CD14-positive monocyte (primary cell): ENCODE measurements around the gene NOB1. TPM values are rescaled to one million over a fixed set of nuclear protein-coding genes. Genes with fewer than 3 reads are reported as not detected.
A peak's percentile ranks its signal among the peaks of the same experiment; 100 is the strongest.

Source experiments
- DNase-seq, 3 donors: peaks; one replicate each; pipeline ENCODE4 v3.0.0-alpha.2; 2011 to 2022
- H2AFZ ChIP-seq: 2 replicates; pipeline ENCODE4 v1.6.0; 2012; ENCODE audit warnings: mild to moderate bottlenecking, low read depth, low read length, inconsistent platforms; ENCODE audit not compliant: insufficient read depth, poor library complexity, severe bottlenecking
- H3K27ac ChIP-seq, 2 donors: 1 replicate in 1 of 2; 2 replicates in 1 of 2; pipeline ENCODE4 v1.5.1; 2012 to 2013; ENCODE audit warnings: low read length in 2 of 2, control low read depth in 1 of 2, inconsistent platforms in 1 of 2, low read depth in 1 of 2, mild to moderate bottlenecking in 1 of 2
- H3K27me3 ChIP-seq, 2 donors: one replicate each; pipeline versions ENCODE4 v1.6.0 to v1.6.1; 2011 to 2013; ENCODE audit warnings: low read length in 2 of 2; ENCODE audit not compliant: control insufficient read depth in 2 of 2, insufficient read depth in 2 of 2
- H3K36me3 ChIP-seq, 2 donors: replicated peaks in 1 of 2; 1 replicate in 1 of 2; 2 replicates in 1 of 2; pipeline versions ENCODE4 v1.5.1 to v1.6.1; 2012 to 2013; ENCODE audit warnings: low read length in 2 of 2, control low read depth in 1 of 2, inconsistent platforms in 1 of 2, mild to moderate bottlenecking in 1 of 2; ENCODE audit not compliant: insufficient read depth in 2 of 2, control insufficient read depth in 1 of 2
- H3K4me1 ChIP-seq, 2 donors: 1 replicate in 1 of 2; 2 replicates in 1 of 2; pipeline versions ENCODE4 v1.5.1 to v1.6.1; 2012 to 2013; ENCODE audit warnings: low read length in 2 of 2, control low read depth in 1 of 2, inconsistent platforms in 1 of 2, mild to moderate bottlenecking in 1 of 2, moderate library complexity in 1 of 2; ENCODE audit not compliant: insufficient read depth in 2 of 2, control insufficient read depth in 1 of 2
- H3K4me2 ChIP-seq: replicated peaks from 2 replicates; pipeline ENCODE3; 2012; ENCODE audit warnings: low read length, moderate library complexity, mild to moderate bottlenecking; ENCODE audit not compliant: poor library complexity, severe bottlenecking; ENCODE audit errors: extremely low read depth
- H3K4me3 ChIP-seq, 3 experiments: fragments of 200-600 bp in 1 of 3; sonication (generic) in 1 of 3; replicated peaks in 1 of 3; 1 replicate in 2 of 3; 2 replicates in 1 of 3; pipeline ENCODE4 v1.5.1; 2011 to 2013; ENCODE audit warnings: low read length in 3 of 3, mild to moderate bottlenecking in 3 of 3, control low read depth in 2 of 3, low read depth in 2 of 3, inconsistent platforms in 1 of 3, moderate library complexity in 1 of 3
- H3K79me2 ChIP-seq: 2 replicates; pipeline ENCODE4 v1.6.0; 2012; ENCODE audit warnings: mild to moderate bottlenecking, control low read depth, inconsistent platforms, low read length, moderate library complexity; ENCODE audit not compliant: insufficient read depth
- H3K9ac ChIP-seq: 2 replicates; pipeline ENCODE4 v1.6.0; 2017; ENCODE audit warnings: low read length, mild to moderate bottlenecking; ENCODE audit not compliant: insufficient read depth, poor library complexity, severe bottlenecking
- H3K9me3 ChIP-seq, 2 donors: replicated peaks in 1 of 2; 1 replicate in 1 of 2; 2 replicates in 1 of 2; pipeline versions ENCODE4 v1.5.1 to v1.6.1; 2012 to 2013; ENCODE audit warnings: low read length in 2 of 2, control low read depth in 1 of 2; ENCODE audit not compliant: control insufficient read depth in 1 of 2, insufficient read depth in 1 of 2
- H4K20me1 ChIP-seq: 2 replicates; pipeline ENCODE4 v1.6.0; 2012; ENCODE audit warnings: mild to moderate bottlenecking, low read length, control low read depth, moderate library complexity; ENCODE audit not compliant: insufficient read depth
- H3K27ac Mint-ChIP-seq, 7 donors: one replicate each; pipeline ENCODE4 v1.8.0; 2020; ENCODE audit warnings: mild to moderate bottlenecking in 7 of 7, mixed read lengths in 7 of 7, moderate library complexity in 6 of 7, inconsistent platforms in 2 of 7
- H3K27me3 Mint-ChIP-seq, 3 donors: one replicate each; pipeline ENCODE4 v1.8.0; 2021 to 2022; ENCODE audit warnings: low read depth in 3 of 3, mild to moderate bottlenecking in 3 of 3, mixed read lengths in 3 of 3, moderate library complexity in 3 of 3, inconsistent platforms in 1 of 3
- H3K36me3 Mint-ChIP-seq, 2 donors: one replicate each; pipeline ENCODE4 v1.8.0; 2020; ENCODE audit warnings: mixed read lengths in 2 of 2, inconsistent platforms in 1 of 2, mild to moderate bottlenecking in 1 of 2
- H3K4me1 Mint-ChIP-seq: one replicate; pipeline ENCODE4 v1.8.0; 2020; ENCODE audit warnings: mild to moderate bottlenecking, mixed read lengths
- H3K4me3 Mint-ChIP-seq, 2 donors: one replicate each; pipeline ENCODE4 v1.8.0; 2020; ENCODE audit warnings: mild to moderate bottlenecking in 2 of 2, mixed read lengths in 2 of 2, moderate library complexity in 1 of 2
- H3K9me3 Mint-ChIP-seq, 7 donors: one replicate each; pipeline ENCODE4 v1.8.0; 2020 to 2022; ENCODE audit warnings: mixed read lengths in 7 of 7, mild to moderate bottlenecking in 6 of 7, moderate library complexity in 6 of 7, inconsistent platforms in 2 of 7
- CTCF ChIP-seq: fragments of 200-600 bp; IDR thresholded peaks from one replicate; pipeline ENCODE4 v1.8.0; 2022; ENCODE audit warnings: antibody characterized with exemption, mild to moderate bottlenecking
- WGBS: methylation state at CpG from one replicate; pipeline ENCODE4 v1.1.5; 2013; ENCODE audit warnings: missing lambda C conversion rate; ENCODE audit not compliant: insufficient coverage; 5-methylcytosine and 5-hydroxymethylcytosine counted together
- intact Hi-C, 2 donors: fragments of 100-400 bp; cut with micrococcal nuclease; formaldehyde crosslinking; loops; one replicate each; pipeline versions ENCODE4 v1.15.0 to v1.15.1; 2023
- polyA plus RNA-seq, 3 donors: library from polyadenylated mRNA; depleted of rRNA in 1 of 3; unstranded in 2 of 3; stranded (reverse) in 1 of 3; fragments of 300-500 nt in 2 of 3; fragments of >200 nt in 1 of 3; fragmentation: Illumina TruSeq in 2 of 3; gene quantifications; 1 replicate in 2 of 3; 2 replicates in 1 of 3; pipeline ENCODE4 v1.2.3, GENCODE V29; 2012 to 2021

NOB1 gene
- polyA plus RNA-seq, 3 donors: 15.7 to 27.5 (median 18.0) TPM

GRCh38 chr16:69707920-69708683 lies 46.6 kb downstream of the NOB1 start:
- no peaks in the 10 kb centered on the region for H3K79me2 ChIP-seq
- 94% methylated on average over 9 of the region's 10 CpGs for WGBS
- H3K27ac Mint-ChIP-seq: peak overlapping the region in 2 of 7 donors; percentile 0 to 54

GRCh38 chr16:69706975-69707340 lies 47.8 kb downstream of the NOB1 start:
- no peaks in the 10 kb centered on the region for H4K20me1 ChIP-seq
- no peak for DNase-seq
- no peaks in the 10 kb centered on the region for H3K9me3 Mint-ChIP-seq
- H3K9ac ChIP-seq: no peak overlapping the region
- no peak overlapping the region for H2AFZ ChIP-seq
- H3K27me3 Mint-ChIP-seq: no peaks in the 10 kb centered on the region
- no peak overlapping the region for H3K4me3 ChIP-seq
- no peaks in the 10 kb centered on the region for H3K79me2 ChIP-seq
- no peak for TF ChIP-seq CTCF
- no peaks in the 10 kb centered on the region for H3K4me1 ChIP-seq
- no peak overlapping the region for H3K27ac ChIP-seq
- H3K27ac Mint-ChIP-seq: no peak overlapping the region
- no peaks in the 10 kb centered on the region for H3K4me1 Mint-ChIP-seq
- peaks cover 20 to 26% of the 10 kb centered on the region in 2 donors for H3K36me3 Mint-ChIP-seq
- H3K9me3 ChIP-seq: no peaks in the 10 kb centered on the region
- WGBS: no CpG with 5 or more reads among the region's 2 CpGs
- H3K27me3 ChIP-seq: no peaks in the 10 kb centered on the region
- peaks cover 2 to 11% of the 10 kb centered on the region in 2 donors for H3K36me3 ChIP-seq
- H3K4me2 ChIP-seq: no peak overlapping the region
- no peak overlapping the region for H3K4me3 Mint-ChIP-seq
- intact Hi-C loops: no loop called here

More at GRCh38 chr16:69707920-69708683, 46.6 kb downstream of the NOB1 start:
- Mint-ChIP-seq H3K36me3 (peaks cover 26 to 30% of the 10 kb centered on the region in 2 donors), H3K9me3 (no peaks in the 10 kb centered on the region), H3K27me3 (no peaks in the 10 kb centered on the region), H3K4me3 (no peak overlapping the region), H3K4me1 (no peaks in the 10 kb centered on the region)
- Histone ChIP-seq H3K36me3 (peaks cover 2 to 6% of the 10 kb centered on the region in 2 donors), H3K9ac (no peak overlapping the region), H3K9me3 (no peaks in the 10 kb centered on the region), H3K4me2 (no peak overlapping the region), H3K4me3 (no peak overlapping the region), H3K4me1 (no peaks in the 10 kb centered on the region), H2AFZ (no peak overlapping the region), H4K20me1 (no peaks in the 10 kb centered on the region), H3K27me3 (no peaks in the 10 kb centered on the region), H3K27ac (no peak overlapping the region)
- no peak for TF ChIP-seq CTCF
- DNase-seq: no peak
- intact Hi-C loops: no loop called here
